Tibial nerve (tissue), 4 donors: Measurements from ENCODE around the gene EMX2. TPM values are rescaled to one million over a fixed set of nuclear protein-coding genes. Genes with fewer than 3 reads are reported as not detected.
"Not testable (repeated sequence)": the region's sequence is repeated elsewhere in the genome, so short reads cannot be mapped to it uniquely, and the experiment has no call there.

Experiments
- DNase-seq, 2 donors: peaks; one replicate each; pipeline ENCODE4 v3.0.0-alpha.2; 2019; ENCODE audit warnings: low spot score in 2 of 2
- H3K27ac ChIP-seq, 4 donors: fragments of 200-600 bp; sonication (generic) in 3 of 4; one replicate each; pipeline ENCODE4 v1.5.1; 2017 to 2019; ENCODE audit warnings: mild to moderate bottlenecking in 1 of 4
- H3K27me3 ChIP-seq, 2 donors: fragments of 200-600 bp; sonication (generic) in 1 of 2; one replicate each; pipeline versions ENCODE4 v1.5.1 to v1.6.0; 2017 to 2019
- H3K36me3 ChIP-seq, 3 donors: fragments of 200-600 bp; sonication (generic); one replicate each; pipeline ENCODE4 v1.5.1; 2018 to 2019
- H3K4me1 ChIP-seq, 4 donors: fragments of 200-600 bp; sonication (generic) in 3 of 4; one replicate each; pipeline ENCODE4 v1.5.1; 2017 to 2019
- H3K4me3 ChIP-seq, 4 donors: fragments of 200-600 bp; sonication (generic) in 3 of 4; one replicate each; pipeline ENCODE4 v1.5.1; 2017 to 2019; ENCODE audit warnings: mild to moderate bottlenecking in 1 of 4, moderate library complexity in 1 of 4
- H3K9me3 ChIP-seq, 4 donors: fragments of 200-600 bp; sonication (generic) in 3 of 4; one replicate each; pipeline ENCODE4 v1.5.1; 2017 to 2019
- EP300 ChIP-seq, 2 donors: sonication (generic); formaldehyde crosslinking; IDR thresholded peaks; one replicate each; pipeline ENCODE4 v1.6.1; 2017; ENCODE audit warnings: antibody characterized with exemption in 2 of 2, mild to moderate bottlenecking in 1 of 2
- POLR2A ChIP-seq, 2 donors: fragments of 450-650 bp; IDR thresholded peaks; one replicate each; pipeline ENCODE4 v1.6.1; 2017; ENCODE audit warnings: antibody characterized with exemption in 2 of 2, mild to moderate bottlenecking in 2 of 2, moderate library complexity in 2 of 2
- WGBS, 2 donors: methylation state at CpG; one replicate each; pipeline ENCODE4 v1.1.5; 2018; 5-methylcytosine and 5-hydroxymethylcytosine counted together
- total RNA-seq, 4 donors: library from RNA; depleted of rRNA; stranded (reverse); fragments of >200 nt; gene quantifications; one replicate each; pipeline ENCODE4 v1.1.0, GENCODE V29; 2016
- TF ChIP-seq, protein P1 (sequence below), 5 experiments: fragments of 200-600 bp in 3 of 5; fragments of 450-650 bp in 2 of 5; sonication (generic) in 3 of 5; IDR thresholded peaks; one replicate each; pipeline ENCODE4 v1.5.1; 2016 to 2019; ENCODE audit warnings: antibody characterized with exemption in 5 of 5, mild to moderate bottlenecking in 3 of 5, moderate library complexity in 2 of 5

Gene EMX2
- total RNA-seq, 4 donors from 2014 or later: 0.44 to 2.3 (median 1.1) TPM

GRCh38 chr10:117581961-117582360 lies 39.4 kb downstream of the EMX2 start:
- no peaks in the 10 kb centered on the region for H3K4me1 ChIP-seq
- 68 to 70% methylated on average over 2 of the region's 2 CpGs for WGBS, 2 donors
- H3K36me3 ChIP-seq: no peaks in the 10 kb centered on the region
- no peak for TF ChIP-seq EP300 (IDR thresholded peaks at IDR 0.05)
- TF ChIP-seq, protein P1, sequence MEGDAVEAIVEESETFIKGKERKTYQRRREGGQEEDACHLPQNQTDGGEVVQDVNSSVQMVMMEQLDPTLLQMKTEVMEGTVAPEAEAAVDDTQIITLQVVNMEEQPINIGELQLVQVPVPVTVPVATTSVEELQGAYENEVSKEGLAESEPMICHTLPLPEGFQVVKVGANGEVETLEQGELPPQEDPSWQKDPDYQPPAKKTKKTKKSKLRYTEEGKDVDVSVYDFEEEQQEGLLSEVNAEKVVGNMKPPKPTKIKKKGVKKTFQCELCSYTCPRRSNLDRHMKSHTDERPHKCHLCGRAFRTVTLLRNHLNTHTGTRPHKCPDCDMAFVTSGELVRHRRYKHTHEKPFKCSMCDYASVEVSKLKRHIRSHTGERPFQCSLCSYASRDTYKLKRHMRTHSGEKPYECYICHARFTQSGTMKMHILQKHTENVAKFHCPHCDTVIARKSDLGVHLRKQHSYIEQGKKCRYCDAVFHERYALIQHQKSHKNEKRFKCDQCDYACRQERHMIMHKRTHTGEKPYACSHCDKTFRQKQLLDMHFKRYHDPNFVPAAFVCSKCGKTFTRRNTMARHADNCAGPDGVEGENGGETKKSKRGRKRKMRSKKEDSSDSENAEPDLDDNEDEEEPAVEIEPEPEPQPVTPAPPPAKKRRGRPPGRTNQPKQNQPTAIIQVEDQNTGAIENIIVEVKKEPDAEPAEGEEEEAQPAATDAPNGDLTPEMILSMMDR (IDR thresholded peaks at IDR 0.05): no peak
- TF ChIP-seq POLR2A (IDR thresholded peaks at IDR 0.05): no peak
- no peak overlapping the region for H3K27ac ChIP-seq
- no peak for DNase-seq
- no peak overlapping the region for H3K4me3 ChIP-seq
- H3K9me3 ChIP-seq: no peaks in the 10 kb centered on the region
- H3K27me3 ChIP-seq: no peaks in the 10 kb centered on the region

DNA sequence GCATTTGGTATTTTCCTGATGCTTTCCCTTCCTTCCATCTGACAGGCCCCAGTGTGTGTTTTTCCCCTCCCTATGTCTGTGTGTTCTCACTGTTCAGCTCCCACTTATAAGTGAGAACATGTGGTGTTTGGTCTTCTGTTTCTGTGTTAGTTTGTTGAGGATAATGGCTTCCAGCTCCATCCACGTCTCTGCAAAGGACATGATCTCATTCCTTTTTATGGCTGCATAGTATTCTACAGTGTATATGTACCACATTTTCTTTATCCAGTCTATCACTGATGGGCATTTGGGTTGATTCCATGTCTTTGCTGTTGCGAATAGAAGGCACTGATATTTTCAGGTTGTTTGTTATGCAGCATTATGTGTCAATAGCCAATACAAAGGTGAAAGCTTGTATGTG lies 42.3 kb downstream of the EMX2 start:
- H3K36me3 ChIP-seq, H3K4me1 ChIP-seq, H3K27ac ChIP-seq, H3K4me3 ChIP-seq, H3K27me3 ChIP-seq, H3K9me3 ChIP-seq, DNase-seq: not testable (repeated sequence)
- WGBS, 2 donors: 73 to 81% methylated on average over 2 of the region's 2 CpGs

- no peaks in the 10 kb centered on the region for H3K4me1 ChIP-seq
- H3K27me3 ChIP-seq: no peaks in the 10 kb centered on the region
- H3K9me3 ChIP-seq: no peaks in the 10 kb centered on the region
- 89 to 92% methylated on average over 5 of the region's 5 CpGs for WGBS, 2 donors
- TF ChIP-seq EP300 (IDR thresholded peaks at IDR 0.05) (no peak), POLR2A (IDR thresholded peaks at IDR 0.05) (no peak)
- TF ChIP-seq, protein P1 (IDR thresholded peaks at IDR 0.05): no peak
- no peaks in the 10 kb centered on the region for H3K36me3 ChIP-seq
- no peak for DNase-seq
- H3K4me3 ChIP-seq: no peak overlapping the region
- H3K27ac ChIP-seq: no peak overlapping the region
Observed at GRCh38 chr10:117587036-117587435, 44.5 kb downstream of the EMX2 start.

DNA sequence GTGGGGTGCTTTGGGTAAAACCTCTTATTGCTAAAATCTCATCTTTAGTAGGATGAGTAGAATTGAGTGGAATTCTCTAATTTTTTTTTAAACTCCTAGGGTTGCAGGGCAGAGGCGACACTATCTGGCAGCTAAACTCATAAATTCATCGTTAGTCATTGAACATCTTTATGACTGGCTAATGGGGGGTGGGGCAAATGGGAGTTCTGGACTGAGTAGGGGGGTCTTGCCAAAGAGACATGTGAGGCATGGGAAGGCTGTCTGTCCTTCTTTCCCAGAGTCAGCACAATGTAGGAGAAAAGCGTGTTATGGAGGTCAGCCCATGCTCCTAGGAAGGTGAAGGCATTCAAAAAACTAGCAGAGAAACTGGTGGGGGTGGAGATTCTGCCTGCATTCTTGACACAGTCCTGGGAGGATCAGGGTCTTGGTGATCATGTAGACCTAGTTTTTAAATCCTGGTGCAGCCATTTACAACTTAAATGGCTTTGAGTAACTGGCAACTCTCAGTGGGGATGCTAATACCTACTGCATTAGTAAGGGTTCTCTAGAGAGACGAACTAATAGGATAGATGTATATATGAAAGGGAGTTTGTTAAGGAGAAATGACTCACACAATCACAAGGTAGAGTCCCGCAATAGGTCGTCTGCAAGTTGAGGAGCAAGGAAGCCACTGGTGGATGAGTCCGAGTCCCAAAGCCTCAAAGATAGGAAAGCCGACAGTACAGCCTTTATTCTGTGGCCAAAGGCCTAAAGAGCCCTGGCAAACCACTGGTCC lies 47.7 kb downstream of the EMX2 start:
- no peak for DNase-seq
- TF ChIP-seq POLR2A (IDR thresholded peaks at IDR 0.05) (no peak), EP300 (IDR thresholded peaks at IDR 0.05) (no peak)
- TF ChIP-seq, protein P1 (IDR thresholded peaks at IDR 0.05): no peak
- Histone ChIP-seq H3K27ac (no peak overlapping the region), H3K36me3 (no peaks in the 10 kb centered on the region), H3K27me3 (no peaks in the 10 kb centered on the region), H3K9me3 (peaks cover 0 to 13% (median 0%) of the 10 kb centered on the region in 4 donors), H3K4me1 (no peaks in the 10 kb centered on the region), H3K4me3 (no peak overlapping the region)
- 63 to 65% methylated on average over 8 of the region's 8 CpGs for WGBS, 2 donors

GRCh38 chr10:117591043-117591442 lies 48.5 kb downstream of the EMX2 start:
- H3K27me3 ChIP-seq: no peaks in the 10 kb centered on the region
- H3K9me3 ChIP-seq: peaks cover 0 to 18% (median 0%) of the 10 kb centered on the region in 4 donors
- H3K4me3 ChIP-seq: no peak overlapping the region
- TF ChIP-seq, protein P1 (IDR thresholded peaks at IDR 0.05): no peak
- TF ChIP-seq EP300 (IDR thresholded peaks at IDR 0.05): no peak
- no peak for TF ChIP-seq POLR2A (IDR thresholded peaks at IDR 0.05)
- 92 to 94% methylated on average over 4 of the region's 4 CpGs for WGBS, 2 donors
- DNase-seq: no peak
- no peaks in the 10 kb centered on the region for H3K4me1 ChIP-seq
- H3K36me3 ChIP-seq: no peaks in the 10 kb centered on the region
- no peak overlapping the region for H3K27ac ChIP-seq
